22Rv1 (cell line): Measurements from ENCODE around the gene GRIP2.

Source experiments
- ZFX ChIP-seq: fragments of 450-650 bp; IDR thresholded peaks from 2 replicates; pipeline ENCODE4 v1.6.1; 2017; ENCODE audit warnings: antibody characterized with exemption, borderline replicate concordance
- TF ChIP-seq, protein P1 (sequence below): fragments of 450-650 bp; IDR thresholded peaks from 2 replicates; pipeline ENCODE4 v1.5.1; 2017; ENCODE audit warnings: mild to moderate bottlenecking

DNA sequence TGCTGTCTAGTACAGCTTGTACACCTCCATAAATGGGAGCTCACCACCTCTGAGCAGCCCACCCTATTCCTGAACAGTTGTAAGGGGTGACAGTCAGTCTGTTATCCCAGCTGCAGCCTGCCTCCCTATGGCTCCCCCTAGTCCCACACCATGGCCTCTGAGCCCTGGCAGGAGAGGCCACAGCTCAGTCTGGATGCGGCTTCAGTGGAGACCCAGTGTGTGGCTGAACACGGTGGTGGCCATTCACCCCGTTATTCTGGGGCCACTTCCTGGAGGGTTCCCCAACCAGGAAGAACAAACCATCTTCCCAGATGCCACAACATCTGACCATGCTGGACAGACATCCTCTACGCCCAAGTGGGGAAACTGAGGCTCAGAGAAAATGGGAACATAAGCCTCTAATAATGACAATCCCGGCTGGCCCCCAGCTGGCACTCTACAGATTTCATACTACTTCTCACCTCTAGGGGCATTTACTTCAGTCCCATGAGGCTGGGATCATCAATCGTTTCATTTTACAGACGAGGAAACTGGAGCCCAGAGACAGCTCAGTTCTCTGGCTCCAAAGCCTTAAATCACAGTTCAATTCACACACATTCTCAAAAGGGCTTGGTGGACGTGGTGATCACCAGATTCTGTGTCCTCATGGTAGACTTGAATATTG lies 9.2 kb upstream of the GRIP2 start:
- TF ChIP-seq, protein P1, sequence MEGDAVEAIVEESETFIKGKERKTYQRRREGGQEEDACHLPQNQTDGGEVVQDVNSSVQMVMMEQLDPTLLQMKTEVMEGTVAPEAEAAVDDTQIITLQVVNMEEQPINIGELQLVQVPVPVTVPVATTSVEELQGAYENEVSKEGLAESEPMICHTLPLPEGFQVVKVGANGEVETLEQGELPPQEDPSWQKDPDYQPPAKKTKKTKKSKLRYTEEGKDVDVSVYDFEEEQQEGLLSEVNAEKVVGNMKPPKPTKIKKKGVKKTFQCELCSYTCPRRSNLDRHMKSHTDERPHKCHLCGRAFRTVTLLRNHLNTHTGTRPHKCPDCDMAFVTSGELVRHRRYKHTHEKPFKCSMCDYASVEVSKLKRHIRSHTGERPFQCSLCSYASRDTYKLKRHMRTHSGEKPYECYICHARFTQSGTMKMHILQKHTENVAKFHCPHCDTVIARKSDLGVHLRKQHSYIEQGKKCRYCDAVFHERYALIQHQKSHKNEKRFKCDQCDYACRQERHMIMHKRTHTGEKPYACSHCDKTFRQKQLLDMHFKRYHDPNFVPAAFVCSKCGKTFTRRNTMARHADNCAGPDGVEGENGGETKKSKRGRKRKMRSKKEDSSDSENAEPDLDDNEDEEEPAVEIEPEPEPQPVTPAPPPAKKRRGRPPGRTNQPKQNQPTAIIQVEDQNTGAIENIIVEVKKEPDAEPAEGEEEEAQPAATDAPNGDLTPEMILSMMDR: peak; percentile 50
- TF ChIP-seq ZFX: no peak
